ENCODE measurements around the gene RGS11. TPM values are rescaled to one million over a fixed set of nuclear protein-coding genes. Genes with fewer than 3 reads are reported as not detected.

Gene RGS11
- total and polyA plus RNA-seq, 2 of the 4 experiments (the other 2 are of a cell fraction), result under 0.01 to 0.48 TPM

DNA sequence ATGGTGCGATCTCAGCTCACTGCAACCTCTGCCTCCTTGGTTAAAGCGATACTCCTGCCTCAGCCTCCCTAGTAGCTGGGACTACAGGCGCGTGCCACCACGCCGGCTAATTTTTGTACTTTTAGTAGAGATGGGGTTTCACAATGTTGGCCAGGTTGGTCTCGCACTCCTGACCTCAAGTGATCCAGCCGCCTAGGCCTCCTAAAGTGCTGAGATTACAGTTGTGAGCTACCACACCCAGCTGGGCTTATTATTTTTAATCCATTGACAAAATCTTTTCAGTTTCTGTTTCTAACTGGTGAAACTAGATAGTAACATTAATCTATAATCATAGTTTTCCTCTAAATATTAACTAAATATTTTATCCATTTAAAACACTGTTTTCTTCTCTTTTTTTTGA, 35.2 kb downstream of the RGS11 start:
- Histone ChIP-seq H3K27me3 (ENCODE audit: control insufficient read depth, insufficient read depth, low read length) (no peaks in the 10 kb centered on the region), H4K20me1 (ENCODE audit: insufficient read depth, low read length) (peaks cover 12% of the 10 kb centered on the region; the same call in 1 of the 2 replicates), H2AK5ac (ENCODE audit: low read depth, low read length) (no peak overlapping the region), H2AK9ac (replicated peaks; ENCODE audit: low read depth, low read length, poor library complexity) (no peak overlapping the region), H3K18ac (ENCODE audit: low read depth, low read length) (no peak overlapping the region), H3K4me1 (ENCODE audit: control insufficient read depth, insufficient read depth, low read length) (peaks cover 4% of the 10 kb centered on the region), H2AFZ (replicated peaks; ENCODE audit: low read length, poor library complexity) (no peak overlapping the region), H2BK15ac (ENCODE audit: low read depth, low read length) (no peak overlapping the region), H3K27ac (ENCODE audit: insufficient read depth, low read length) (no peak overlapping the region), H2BK120ac (ENCODE audit: low read depth, low read length) (no peak overlapping the region), H3K14ac (replicated peaks; ENCODE audit: low read depth, low read length) (no peak overlapping the region), H2BK5ac (ENCODE audit: low read depth, low read length, poor library complexity, severe bottlenecking) (no peak overlapping the region), H4K5ac (ENCODE audit: low read depth, low read length) (no peak overlapping the region), H3K36me3 (ENCODE audit: control insufficient read depth, insufficient read depth, low read length) (no peaks in the 10 kb centered on the region), H3K4ac (ENCODE audit: low read depth, low read length) (no peak overlapping the region), H3K23ac (ENCODE audit: low read depth, low read length) (no peak overlapping the region), H4K8ac (ENCODE audit: low read depth in 2 of 2, low read length in 2 of 2) (no peak overlapping the region), H3K56ac (ENCODE audit: extremely low read depth, insufficient read depth, low read length) (no peak overlapping the region), H2BK20ac (ENCODE audit: low read depth, low read length) (no peak overlapping the region), H3K4me2 (ENCODE audit: low read depth, low read length) (no peak overlapping the region), H3K9me1 (ENCODE audit: insufficient read depth, low read length) (0 out of 2 replicates have a peak, but pooled peaks cover 8% of the 10 kb centered on the region), H3K9me3 (ENCODE audit: control insufficient read depth, insufficient read depth, low read length) (no peaks in the 10 kb centered on the region), H3K79me1 (ENCODE audit: low read depth in 1 of 2, low read length in 2 of 2) (peaks cover 26 to 47% of the 10 kb centered on the region in 2 experiments), H3K4me3 (ENCODE audit: insufficient read depth, low read depth, low read length) (no peak overlapping the region), H4K91ac (ENCODE audit: insufficient read depth, low read depth, low read length) (no peak overlapping the region), H3K9ac (ENCODE audit: low read depth, low read length) (no peak overlapping the region)
- in situ Hi-C loops (cut with MboI; ENCODE audit: low sequenced_read_pairs), result no loop called here
- dilution Hi-C loops (cut with HindIII; ENCODE audit: low sequenced_read_pairs, unreplicated experiment), result no loop called here
- DNase-seq, result no peak
- BruUV-seq (replicated peaks), result no TSS peak
- no CpG with 5 or more reads among the region's 8 CpGs for WGBS, 2 experiments (ENCODE audit: extremely low coverage in 2 of 2, insufficient read length in 1 of 2)
- TF ChIP-seq NFE2L2 (IDR thresholded peaks at IDR 0.05; ENCODE audit: low read depth, low read length), result no peak
- ChIA-PET CTCF (interaction anchor here (1.3 to 1.6 kb wide), 2 partner anchors 13 to 133 kb away, joined by 3 to 5 read pairs; no protein-coding TSS in a partner anchor), POLR2A (ENCODE audit: unreplicated experiment) (no interaction called here)
- intact Hi-C loops (cut with micrococcal nuclease), result loop anchor here (5.0 kb wide), 1 partner anchor 92 kb away; no protein-coding TSS in a partner anchor
- no peak for ATAC-seq (ENCODE audit: low read depth)
